HFF-Myc (cell line): Measurements from ENCODE around the gene CXCL13.

ENCODE experiments used
- DNase-seq: peaks from one replicate; pipeline ENCODE4 v3.0.0-alpha.2; 2011; ENCODE audit warnings: low read depth; ENCODE audit errors: extremely low read depth
- H3K4me3 ChIP-seq: replicated peaks from 2 replicates; pipeline ENCODE4 v1.5.1; 2011; ENCODE audit warnings: low read depth, mild to moderate bottlenecking, control low read depth, low read length
- CTCF ChIP-seq: IDR thresholded peaks from 2 replicates; pipeline ENCODE4 v1.5.1; 2012; ENCODE audit warnings: mild to moderate bottlenecking, low read depth, low read length, control low read depth; ENCODE audit errors: missing control alignments

CXCL13 gene

GRCh38 chr4:77576351-77576750 lies 29.3 kb upstream of the CXCL13 start:
- no peak overlapping the region for H3K4me3 ChIP-seq
- no peak for TF ChIP-seq CTCF
- DNase-seq: no peak

- no peak for DNase-seq
- peak; percentile 32 for TF ChIP-seq CTCF
- H3K4me3 ChIP-seq: no peak overlapping the region
Observed at GRCh38 chr4:77578145-77578544, 27.5 kb upstream of the CXCL13 start.

GRCh38 chr4:77579406-77580076 lies 26.1 kb upstream of the CXCL13 start:
- TF ChIP-seq CTCF: no peak
- peak; percentile 44 for DNase-seq
- no peak overlapping the region for H3K4me3 ChIP-seq

- H3K4me3 ChIP-seq: no peak overlapping the region
- no peak for DNase-seq
- TF ChIP-seq CTCF: no peak
Observed at GRCh38 chr4:77581724-77582123, 23.9 kb upstream of the CXCL13 start.

GRCh38 chr4:77582156-77582555 lies 23.5 kb upstream of the CXCL13 start:
- TF ChIP-seq CTCF: no peak
- no peak for DNase-seq
- H3K4me3 ChIP-seq: no peak overlapping the region

GRCh38 chr4:77582711-77583110 lies 22.9 kb upstream of the CXCL13 start:
- no peak for TF ChIP-seq CTCF
- H3K4me3 ChIP-seq: no peak overlapping the region
- DNase-seq: no peak

GRCh38 chr4:77586951-77587383 lies 18.7 kb upstream of the CXCL13 start:
- H3K4me3 ChIP-seq: no peak overlapping the region
- DNase-seq: no peak
- TF ChIP-seq CTCF: no peak
